ENCODE results near the gene NAIF1.

NAIF1 gene

DNA sequence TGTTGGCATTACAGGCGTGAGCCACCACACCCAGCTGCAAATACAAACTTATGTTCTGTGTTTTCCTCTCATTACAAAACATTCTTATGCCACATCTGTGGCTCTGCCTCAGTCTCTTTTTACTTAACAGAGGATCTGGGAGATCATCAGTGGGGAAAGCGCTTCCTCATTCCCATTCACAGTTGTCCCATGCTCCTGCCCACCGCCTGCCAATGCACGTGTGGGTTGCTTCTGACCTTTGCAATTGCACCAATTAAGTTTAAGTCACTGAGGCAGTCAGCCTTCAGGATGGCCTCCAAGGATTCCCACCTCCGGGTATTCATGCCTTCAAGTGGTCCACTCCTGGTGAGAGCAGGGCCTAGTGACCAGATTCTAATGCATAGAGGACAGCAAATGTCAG, 51.4 kb downstream of the NAIF1 start:
- Histone ChIP-seq H3K4me2 (ENCODE audit: low read length) (no peak overlapping the region), H3K27ac (ENCODE audit: low read length) (no peak overlapping the region), H3K36me3 (replicated peaks; ENCODE audit: low read depth, low read length) (no peaks in the 10 kb centered on the region), H2AFZ (ENCODE audit: low read depth, low read length) (no peak overlapping the region), H3K9ac (ENCODE audit: low read length) (no peak overlapping the region), H3K9me3 (ENCODE audit: insufficient read depth, low read length) (no peaks in the 10 kb centered on the region), H3K79me2 (ENCODE audit: low read length) (no peaks in the 10 kb centered on the region), H3K4me3 (ENCODE audit: low read length) (no peak overlapping the region), H3K27me3 (ENCODE audit: low read depth, low read length) (no peaks in the 10 kb centered on the region), H3K4me1 (ENCODE audit: low read length) (peaks cover 5% of the 10 kb centered on the region), H4K20me1 (ENCODE audit: insufficient read depth, low read length) (no peaks in the 10 kb centered on the region)
- TF ChIP-seq EZH2phosphoT487 (IDR thresholded peaks at IDR 0.05; ENCODE audit: low read depth), result no peak
- TF ChIP-seq CTCF (IDR thresholded peaks at IDR 0.05; ENCODE audit: low read depth, low read length), result no peak
